Measurements from ENCODE around the gene GTF3C1. TPM values are rescaled to one million over a fixed set of nuclear protein-coding genes. Genes with fewer than 3 reads are reported as not detected.

GTF3C1 gene
- total RNA-seq, 2 donors from 2014 or later = 53.3 to 70.0 TPM

DNA sequence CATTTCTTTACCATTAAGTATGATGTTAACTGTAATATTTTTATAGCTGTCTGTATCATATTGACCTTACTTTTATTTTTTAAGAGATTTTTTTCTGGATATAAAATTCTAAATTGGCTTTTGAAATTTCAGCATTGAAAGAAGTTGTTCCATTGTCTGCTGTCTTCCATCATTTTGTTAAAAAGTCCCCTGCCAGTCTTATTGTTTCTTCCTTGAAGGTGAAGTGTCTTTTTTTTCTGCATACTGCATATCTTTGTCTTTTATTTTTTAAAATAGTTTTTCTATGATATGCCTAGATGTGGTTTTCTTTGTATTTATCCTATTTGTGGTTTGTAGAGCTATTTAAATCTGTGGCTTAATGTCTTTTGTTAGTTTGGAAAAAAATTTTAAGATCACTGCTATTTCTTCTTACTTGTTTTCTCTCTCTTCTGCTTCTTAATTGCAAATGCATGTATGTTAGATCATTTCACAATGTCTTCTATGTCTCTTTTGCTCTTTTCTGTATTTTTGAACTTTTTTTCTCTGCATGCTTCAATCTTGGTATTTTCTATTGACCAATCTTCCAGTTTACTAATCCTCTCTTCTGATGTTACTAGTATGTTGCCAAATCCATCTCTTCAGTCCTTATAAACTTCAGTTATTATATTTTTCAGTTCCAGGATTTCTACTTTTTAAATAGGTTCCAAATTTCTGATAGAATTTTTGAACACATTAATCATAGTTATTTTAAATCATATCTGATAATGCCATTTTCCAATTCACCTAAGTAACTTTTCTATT, 127.6 kb downstream of the GTF3C1 start:
- ATAC-seq (no peak), DNase-seq (ENCODE audit: low spot score in 2 of 2) (no peak)
- Mint-ChIP-seq H3K36me3 (peaks cover 51 to 86% of the 10 kb centered on the region in 2 donors), H3K9me3 (peaks cover 8 to 20% of the 10 kb centered on the region in 2 donors), H3K27ac (no peak overlapping the region)

DNA sequence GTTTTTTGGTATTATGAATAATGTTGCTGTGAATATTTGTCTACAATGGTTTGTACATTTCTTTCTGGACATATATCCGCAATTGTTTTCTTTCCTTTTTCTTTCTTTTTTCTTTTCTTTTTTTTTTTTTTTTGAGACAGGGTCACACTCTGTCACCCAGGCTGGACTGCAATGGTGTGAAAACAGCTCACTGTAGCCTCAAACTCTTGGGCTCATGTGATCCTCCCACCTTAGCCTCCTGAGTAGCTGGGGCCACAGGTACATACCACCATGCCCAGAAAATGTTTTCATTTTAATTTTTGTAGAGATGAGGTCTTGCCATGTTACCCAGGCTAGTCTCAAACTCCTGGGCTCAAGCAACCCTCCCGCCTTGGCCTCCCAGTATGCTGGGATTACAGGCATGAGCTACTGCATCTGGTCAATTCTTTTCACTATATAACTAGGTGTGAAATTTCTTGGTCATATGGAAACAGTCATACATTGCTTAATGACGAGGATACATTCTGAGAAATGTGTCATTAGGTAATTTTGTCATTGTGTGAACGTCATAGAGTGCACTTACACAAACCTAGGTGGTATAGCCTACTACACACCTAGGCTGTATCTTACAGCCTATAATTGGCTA, 132.6 kb downstream of the GTF3C1 start:
- H3K27ac Mint-ChIP-seq = peak overlapping the region; percentile 84 to 96
- H3K9me3 Mint-ChIP-seq = peaks cover 12 to 36% of the 10 kb centered on the region in 2 donors
- DNase-seq (ENCODE audit: low spot score in 2 of 2) (peak in 1 of 2 donors; percentile 54), ATAC-seq (peak; percentile 91 to 96)
- H3K36me3 Mint-ChIP-seq = peaks cover 68 to 87% of the 10 kb centered on the region in 2 donors

- Mint-ChIP-seq H3K27ac (peak overlapping the region; percentile 67 to 86), H3K9me3 (peaks cover 7 to 28% of the 10 kb centered on the region in 2 donors), H3K36me3 (peaks cover 67 to 87% of the 10 kb centered on the region in 2 donors)
- DNase-seq (ENCODE audit: low spot score in 2 of 2) = no peak
- ATAC-seq = no peak
These were observed 134.8 kb downstream of the GTF3C1 start for GRCh38 chr16:27414788-27415431.

DNA sequence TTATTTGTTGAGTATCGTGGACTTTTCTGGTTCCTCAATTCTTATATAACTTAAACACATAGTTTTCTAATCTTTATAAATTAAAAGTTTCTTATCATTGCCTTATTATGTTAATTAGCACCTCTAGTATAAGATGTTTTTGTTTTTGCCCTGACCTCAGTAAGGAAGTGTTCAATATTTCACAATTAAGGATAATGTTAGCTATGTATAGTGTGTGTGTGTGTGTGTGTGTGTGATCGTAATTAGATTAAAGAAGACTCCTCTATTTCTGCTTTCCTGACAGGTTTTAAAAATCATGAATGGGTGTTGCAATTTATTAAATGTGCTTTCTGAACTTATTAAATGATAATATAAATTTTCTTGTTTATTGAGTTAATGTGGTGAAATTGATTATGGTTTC, 135.8 kb downstream of the GTF3C1 start:
- H3K9me3 Mint-ChIP-seq = peaks cover 7 to 27% of the 10 kb centered on the region in 2 donors
- H3K27ac Mint-ChIP-seq = peak overlapping the region; percentile 42 to 91
- peaks cover 61 to 88% of the 10 kb centered on the region in 2 donors for H3K36me3 Mint-ChIP-seq
- DNase-seq (ENCODE audit: low spot score in 2 of 2) (no peak), ATAC-seq (no peak)

GRCh38 chr16:27410761-27411160, 139.0 kb downstream of the GTF3C1 start:
- Mint-ChIP-seq H3K36me3 (peaks cover 61 to 97% of the 10 kb centered on the region in 2 donors), H3K9me3 (peaks cover 4 to 17% of the 10 kb centered on the region in 2 donors), H3K27ac (peak overlapping the region; percentile 58 to 100)
- DNase-seq (ENCODE audit: low spot score in 2 of 2) (no peak), ATAC-seq (no peak)

Other genes with a start within 250 kb of the GTF3C1 start
- 100 to 1,000 TPM; 166 to 218 TPM for gene IL4R, start 235.9 kb downstream of the GTF3C1 start, total RNA-seq
- gene IL21R, start 147.7 kb downstream of the GTF3C1 start, total RNA-seq = 100 to 1,000 TPM; 103 to 106 TPM
- gene KATNIP, start 231 bp upstream of the GTF3C1 start, total RNA-seq = 10 to 100 TPM; 15.0 to 18.3 TPM